DOHH2 (cell line): ENCODE data around the gene IL1RAPL1.

Experiments used
- EZH2phosphoT487 ChIP-seq: fragments of 200-600 bp; sonication (generic); IDR thresholded peaks from 2 replicates; pipeline ENCODE4 v1.6.1; 2017; ENCODE audit warnings: borderline replicate concordance, mild to moderate bottlenecking, antibody characterized with exemption, low read length, moderate library complexity, mixed read lengths
- TF ChIP-seq, protein P1 (sequence below): fragments of 200-600 bp; sonication (generic); IDR thresholded peaks from one replicate; pipeline ENCODE4 v1.5.1; 2014; ENCODE audit warnings: antibody characterized with exemption, mild to moderate bottlenecking, low read depth, low read length; ENCODE audit not compliant: poor library complexity, severe bottlenecking

DNA sequence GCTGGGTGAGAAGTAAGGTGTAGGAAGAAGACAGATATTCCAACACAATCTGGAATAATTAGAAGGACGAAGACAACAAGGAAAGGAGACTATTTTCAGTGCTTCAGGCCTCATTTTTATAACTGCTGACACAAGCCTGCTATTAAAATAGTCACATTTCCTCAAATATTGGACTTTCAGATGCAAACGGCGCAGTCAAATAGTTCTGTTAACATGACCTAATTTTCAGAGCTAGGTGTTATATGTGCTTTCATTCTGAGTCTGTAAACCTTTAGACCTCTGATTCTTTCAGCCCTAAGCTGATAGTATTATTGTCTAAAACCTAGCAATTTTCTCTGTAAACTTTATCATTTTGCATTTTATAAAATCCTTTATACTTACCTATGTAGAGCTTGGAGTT lies 261.5 kb downstream of the IL1RAPL1 start:
- TF ChIP-seq, protein P1, sequence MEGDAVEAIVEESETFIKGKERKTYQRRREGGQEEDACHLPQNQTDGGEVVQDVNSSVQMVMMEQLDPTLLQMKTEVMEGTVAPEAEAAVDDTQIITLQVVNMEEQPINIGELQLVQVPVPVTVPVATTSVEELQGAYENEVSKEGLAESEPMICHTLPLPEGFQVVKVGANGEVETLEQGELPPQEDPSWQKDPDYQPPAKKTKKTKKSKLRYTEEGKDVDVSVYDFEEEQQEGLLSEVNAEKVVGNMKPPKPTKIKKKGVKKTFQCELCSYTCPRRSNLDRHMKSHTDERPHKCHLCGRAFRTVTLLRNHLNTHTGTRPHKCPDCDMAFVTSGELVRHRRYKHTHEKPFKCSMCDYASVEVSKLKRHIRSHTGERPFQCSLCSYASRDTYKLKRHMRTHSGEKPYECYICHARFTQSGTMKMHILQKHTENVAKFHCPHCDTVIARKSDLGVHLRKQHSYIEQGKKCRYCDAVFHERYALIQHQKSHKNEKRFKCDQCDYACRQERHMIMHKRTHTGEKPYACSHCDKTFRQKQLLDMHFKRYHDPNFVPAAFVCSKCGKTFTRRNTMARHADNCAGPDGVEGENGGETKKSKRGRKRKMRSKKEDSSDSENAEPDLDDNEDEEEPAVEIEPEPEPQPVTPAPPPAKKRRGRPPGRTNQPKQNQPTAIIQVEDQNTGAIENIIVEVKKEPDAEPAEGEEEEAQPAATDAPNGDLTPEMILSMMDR, result no peak
- no peak for TF ChIP-seq EZH2phosphoT487
